Neural cell (in vitro differentiated cells): ENCODE results near the gene BRI3. TPM values are rescaled to one million over a fixed set of nuclear protein-coding genes. Genes with fewer than 3 reads are reported as not detected.

Source experiments
- H2AFZ ChIP-seq: fragments of 200-600, 300-800 bp; sonication (generic), shearing (Covaris generic); 2 replicates; pipeline ENCODE4 v1.6.0; 2014; ENCODE audit warnings: low read depth, mild to moderate bottlenecking, antibody characterized with exemption, low read length, moderate library complexity
- H3F3A ChIP-seq: fragments of 200-600 bp; shearing (Covaris generic); 2 replicates; pipeline ENCODE4 v1.6.1; 2016; ENCODE audit warnings: mild to moderate bottlenecking, moderate library complexity, mixed read lengths, antibody characterized with exemption, low read length; ENCODE audit not compliant: insufficient read depth, poor library complexity, severe bottlenecking
- H3K27ac ChIP-seq: fragments of 200-600, 300-800 bp; sonication (generic), shearing (Covaris generic); 2 replicates; pipeline ENCODE4 v1.5.1; 2014; ENCODE audit warnings: mild to moderate bottlenecking, low read length, moderate library complexity
- H3K27me3 ChIP-seq: fragments of 300-800, 200-600 bp; sonication (generic), shearing (Covaris generic); 2 replicates; pipeline ENCODE4 v1.6.0; 2014; ENCODE audit warnings: mild to moderate bottlenecking, low read depth, low read length, moderate library complexity; ENCODE audit not compliant: insufficient read depth
- H3K36me3 ChIP-seq: fragments of 300-800, 200-600 bp; sonication (generic), shearing (Covaris generic); 2 replicates; pipeline ENCODE4 v1.5.1; 2014; ENCODE audit warnings: mild to moderate bottlenecking, antibody characterized with exemption, low read length, moderate library complexity; ENCODE audit not compliant: insufficient read depth
- H3K4me2 ChIP-seq: fragments of 300-800, 200-600 bp; sonication (generic), shearing (Covaris generic); 2 replicates; pipeline ENCODE4 v1.6.0; 2014; ENCODE audit warnings: mild to moderate bottlenecking, low read length
- H3K4me3 ChIP-seq: fragments of 300-800, 200-600 bp; sonication (generic), shearing (Covaris generic); 2 replicates; pipeline ENCODE4 v1.5.1; 2014; ENCODE audit warnings: mild to moderate bottlenecking, low read length, moderate library complexity
- H3K79me2 ChIP-seq: fragments of 200-600 bp; shearing (Covaris generic); replicated peaks from 2 replicates; pipeline ENCODE4 v1.6.0; 2014; ENCODE audit warnings: mild to moderate bottlenecking, low read length, moderate library complexity; ENCODE audit not compliant: insufficient read depth
- H3K9ac ChIP-seq: fragments of 300-800, 200-600 bp; sonication (generic), shearing (Covaris generic); 2 replicates; pipeline ENCODE4 v1.6.1; 2016; ENCODE audit warnings: mild to moderate bottlenecking, low read length, mixed read lengths
- H3K9me2 ChIP-seq: fragments of 200-600 bp; shearing (Covaris generic); 2 replicates; pipeline ENCODE4 v1.6.1; 2016; ENCODE audit warnings: mild to moderate bottlenecking, low read length, mixed read lengths; ENCODE audit not compliant: insufficient read depth
- H3K9me3 ChIP-seq: fragments of 200-600, 300-800 bp; sonication (generic), shearing (Covaris generic); 2 replicates; pipeline ENCODE4 v1.6.1; 2016; ENCODE audit warnings: mild to moderate bottlenecking, mixed run types, low read length, moderate library complexity, mixed read lengths
- H4K20me1 ChIP-seq: fragments of 200-600 bp; shearing (Covaris generic); 2 replicates; pipeline ENCODE4 v1.6.1; 2016; ENCODE audit warnings: mild to moderate bottlenecking, mixed run types; ENCODE audit not compliant: insufficient read depth
- CTCF ChIP-seq: fragments of 450-650 bp; IDR thresholded peaks from 2 replicates; pipeline ENCODE4 v1.5.1; 2014; ENCODE audit warnings: antibody characterized with exemption, mild to moderate bottlenecking, moderate library complexity; ENCODE audit not compliant: poor library complexity, severe bottlenecking
- EP300 ChIP-seq: fragments of 450-650 bp; conservative IDR thresholded peaks from 2 replicates; pipeline ENCODE4 v1.6.1; 2014; ENCODE audit warnings: antibody characterized with exemption, mild to moderate bottlenecking, moderate library complexity; ENCODE audit not compliant: poor library complexity, severe bottlenecking
- EZH2 ChIP-seq: fragments of 200-600, 300-800 bp; shearing (Covaris generic), sonication (generic); IDR thresholded peaks from 2 replicates; pipeline ENCODE4 v1.6.1; 2014; ENCODE audit warnings: antibody characterized with exemption, low read length, borderline replicate concordance, mild to moderate bottlenecking; ENCODE audit not compliant: insufficient read depth, poor library complexity, severe bottlenecking
- MXI1 ChIP-seq: fragments of 450-650 bp; conservative IDR thresholded peaks from 2 replicates; pipeline ENCODE4 v1.6.1; 2014; ENCODE audit warnings: antibody characterized with exemption, mild to moderate bottlenecking; ENCODE audit not compliant: poor library complexity, severe bottlenecking
- POLR2AphosphoS5 ChIP-seq: IDR thresholded peaks from 2 replicates; pipeline ENCODE4 v1.6.1; 2012
- RAD21 ChIP-seq: fragments of 450-650 bp; conservative IDR thresholded peaks from 2 replicates; pipeline ENCODE4 v1.6.1; 2014; ENCODE audit warnings: antibody characterized with exemption, mild to moderate bottlenecking, moderate library complexity
- REST ChIP-seq: IDR thresholded peaks from 2 replicates; pipeline ENCODE4 v1.6.1; 2012; ENCODE audit warnings: borderline replicate concordance
- SMC3 ChIP-seq: fragments of 450-650 bp; conservative IDR thresholded peaks from 2 replicates; pipeline ENCODE4 v1.6.1; 2014; ENCODE audit warnings: antibody characterized with exemption, mild to moderate bottlenecking, moderate library complexity; ENCODE audit not compliant: poor library complexity
- TAF1 ChIP-seq: IDR thresholded peaks from 2 replicates; pipeline ENCODE4 v1.6.1; 2012; ENCODE audit warnings: low read depth
- polyA plus RNA-seq: library from polyadenylated mRNA; depleted of rRNA; stranded (reverse); fragments of >200 nt; gene quantifications from 2 replicates; pipeline ENCODE4 v1.2.3, GENCODE V29; 2014

Gene BRI3
- polyA plus RNA-seq, 1 donor from 2014 or later: 55.6 TPM

GRCh38 chr7:98287486-98287959 lies 6.0 kb downstream of the BRI3 start:
- Histone ChIP-seq H3K27ac (no peak overlapping the region), H3K36me3 (no peaks in the 10 kb centered on the region), H3K27me3 (no peaks in the 10 kb centered on the region), H3K79me2 (peaks cover 19% of the 10 kb centered on the region), H4K20me1 (peaks cover 6% of the 10 kb centered on the region), H3K4me3 (no peak overlapping the region), H3K9me2 (no peaks in the 10 kb centered on the region), H3F3A (no peaks in the 10 kb centered on the region), H2AFZ (no peak overlapping the region), H3K9ac (no peak overlapping the region), H3K9me3 (no peaks in the 10 kb centered on the region), H3K4me2 (no peak overlapping the region)
- TF ChIP-seq POLR2AphosphoS5: no peak
- TF ChIP-seq EZH2: no peak
- TF ChIP-seq REST: no peak
- TF ChIP-seq CTCF: no peak
- no peak for TF ChIP-seq TAF1
- TF ChIP-seq EP300: no peak
- no peak for TF ChIP-seq SMC3
- TF ChIP-seq RAD21: no peak
- TF ChIP-seq MXI1: no peak

DNA sequence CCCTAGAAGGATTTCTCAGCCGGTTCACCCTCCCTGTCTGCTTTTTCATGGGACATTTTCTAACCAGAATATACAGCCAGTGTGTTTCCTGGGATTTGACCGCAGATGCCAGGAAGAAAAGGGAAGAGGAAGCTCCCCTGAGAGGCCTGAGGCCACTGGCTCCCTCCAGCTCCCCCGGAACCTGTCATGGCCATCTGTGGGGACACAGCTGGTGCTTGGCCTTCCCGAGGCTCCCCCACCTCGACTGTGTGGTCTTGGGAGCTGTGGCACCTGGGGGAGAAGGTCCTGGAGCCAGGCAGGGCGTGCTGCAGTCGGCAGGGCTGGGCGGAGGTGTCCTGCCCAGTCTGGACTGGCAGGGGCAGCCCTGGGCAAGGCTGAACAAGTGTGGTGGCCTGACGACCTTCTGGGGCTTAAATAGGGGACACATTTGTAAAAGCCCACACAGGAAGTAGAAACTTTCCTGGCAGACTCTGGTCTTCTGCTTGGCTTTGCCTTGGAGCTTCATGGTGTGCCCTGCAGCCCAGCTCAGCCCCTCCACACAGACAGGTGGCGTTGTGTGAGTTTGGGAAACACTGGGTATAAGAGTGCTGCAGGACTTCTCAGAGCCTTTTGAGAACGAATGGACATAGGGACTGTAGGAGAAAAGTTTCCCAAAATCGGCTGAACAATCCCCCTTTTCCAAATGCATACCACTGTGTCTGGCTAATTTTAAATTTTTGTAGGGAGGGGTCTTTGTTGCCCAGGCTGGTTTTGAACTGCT lies 6.8 kb downstream of the BRI3 start:
- H3K36me3 ChIP-seq: no peaks in the 10 kb centered on the region
- no peaks in the 10 kb centered on the region for H3K9me2 ChIP-seq
- H4K20me1 ChIP-seq: peaks cover 6% of the 10 kb centered on the region
- H3K4me3 ChIP-seq: no peak overlapping the region
- no peak for TF ChIP-seq EZH2
- TF ChIP-seq EP300: no peak
- no peak for TF ChIP-seq POLR2AphosphoS5
- TF ChIP-seq TAF1: no peak
- TF ChIP-seq SMC3: no peak
- TF ChIP-seq CTCF: no peak
- TF ChIP-seq RAD21: no peak
- no peak for TF ChIP-seq REST
- no peak for TF ChIP-seq MXI1
- no peak overlapping the region for H3K27ac ChIP-seq
- no peaks in the 10 kb centered on the region for H3K27me3 ChIP-seq
- H3K9me3 ChIP-seq: no peaks in the 10 kb centered on the region
- H3K9ac ChIP-seq: no peak overlapping the region
- no peak overlapping the region for H3K4me2 ChIP-seq
- H2AFZ ChIP-seq: no peak overlapping the region
- peaks cover 12% of the 10 kb centered on the region for H3K79me2 ChIP-seq
- no peaks in the 10 kb centered on the region for H3F3A ChIP-seq
